Measurements from ENCODE around the gene CBLL1. TPM values are rescaled to one million over a fixed set of nuclear protein-coding genes. Genes with fewer than 3 reads are reported as not detected.

CBLL1 gene
- total RNA-seq, 1 donor from 2014 or later, result 22.8 TPM

- Histone ChIP-seq H3K4me3 (no peak overlapping the region), H3K9me3 (no peaks in the 10 kb centered on the region), H3K27ac (no peak overlapping the region), H3K27me3 (no peaks in the 10 kb centered on the region), H3K4me1 (no peaks in the 10 kb centered on the region), H3K36me3 (no peaks in the 10 kb centered on the region)
- DNase-seq (no peak), ATAC-seq (no peak)
- TF ChIP-seq CTCF (IDR thresholded peaks at IDR 0.05), result no peak
- intact Hi-C loops (cut with DNase I), result no loop called here
Measured at GRCh38 chr7:107768263-107768662, 24.3 kb downstream of the CBLL1 start.

- Histone ChIP-seq H3K27ac (no peak overlapping the region), H3K9me3 (no peaks in the 10 kb centered on the region), H3K4me1 (no peaks in the 10 kb centered on the region), H3K4me3 (no peak overlapping the region), H3K27me3 (no peaks in the 10 kb centered on the region), H3K36me3 (no peaks in the 10 kb centered on the region)
- DNase-seq (no peak), ATAC-seq (no peak)
- intact Hi-C loops (cut with DNase I), result no loop called here
- TF ChIP-seq CTCF (IDR thresholded peaks at IDR 0.05), result no peak
Measured at GRCh38 chr7:107773027-107773426, 29.1 kb downstream of the CBLL1 start.

GRCh38 chr7:107777702-107778101 is 33.8 kb downstream of the CBLL1 start:
- no peak for ATAC-seq
- Histone ChIP-seq H3K27ac (no peak overlapping the region), H3K27me3 (no peaks in the 10 kb centered on the region), H3K9me3 (no peaks in the 10 kb centered on the region), H3K4me1 (no peaks in the 10 kb centered on the region), H3K4me3 (no peak overlapping the region), H3K36me3 (no peaks in the 10 kb centered on the region)
- intact Hi-C loops (cut with DNase I), result no loop called here
- DNase-seq, result no peak
- no peak for TF ChIP-seq CTCF (IDR thresholded peaks at IDR 0.05)

GRCh38 chr7:107778283-107778682 is 34.3 kb downstream of the CBLL1 start:
- Histone ChIP-seq H3K9me3 (no peaks in the 10 kb centered on the region), H3K36me3 (no peaks in the 10 kb centered on the region), H3K4me3 (no peak overlapping the region), H3K4me1 (no peaks in the 10 kb centered on the region), H3K27me3 (no peaks in the 10 kb centered on the region), H3K27ac (no peak overlapping the region)
- TF ChIP-seq CTCF (IDR thresholded peaks at IDR 0.05), result no peak
- DNase-seq (no peak), ATAC-seq (no peak)
- intact Hi-C loops (cut with DNase I), result no loop called here

- no peak for ATAC-seq
- TF ChIP-seq CTCF (IDR thresholded peaks at IDR 0.05), result no peak
- Histone ChIP-seq H3K27me3 (no peaks in the 10 kb centered on the region), H3K4me1 (no peaks in the 10 kb centered on the region), H3K36me3 (no peaks in the 10 kb centered on the region), H3K27ac (no peak overlapping the region), H3K9me3 (no peaks in the 10 kb centered on the region), H3K4me3 (no peak overlapping the region)
- intact Hi-C loops (cut with DNase I), result no loop called here
- no peak for DNase-seq
Measured at GRCh38 chr7:107779647-107780099, 35.7 kb downstream of the CBLL1 start.

GRCh38 chr7:107782374-107782773 is 38.4 kb downstream of the CBLL1 start:
- no peaks in the 10 kb centered on the region for H3K36me3 ChIP-seq
- intact Hi-C loops (cut with DNase I), result no loop called here
- H3K27me3 ChIP-seq, result no peaks in the 10 kb centered on the region
- H3K9me3 ChIP-seq, result no peaks in the 10 kb centered on the region
- no peak for TF ChIP-seq CTCF (IDR thresholded peaks at IDR 0.05)
- no peak overlapping the region for H3K27ac ChIP-seq
- DNase-seq (no peak), ATAC-seq (peak; percentile 45)
- no peak overlapping the region for H3K4me3 ChIP-seq
- no peaks in the 10 kb centered on the region for H3K4me1 ChIP-seq

Data from upper lobe of right lung (tissue), 1 donor.